ENCODE results near the gene ATP8B3. TPM values are rescaled to one million over a fixed set of nuclear protein-coding genes. Genes with fewer than 3 reads are reported as not detected.

The ATP8B3 gene
- total and polyA plus RNA-seq, 2 of the 13 experiments (the other 11 are each of a cell fraction or from before 2014, with no cell fraction given), result 2.6 to 5.9 TPM

- ChIA-PET POLR2A (no interaction called here), CTCF (ENCODE audit: low intra/inter-chr PET ratio, low total read pairs) (no interaction called here)
- Histone ChIP-seq H4K20me1 (ENCODE audit: insufficient read depth, low read length) (no peaks in the 10 kb centered on the region), H3K4me3 (replicated peaks in 1 of 3; ENCODE audit: insufficient read depth in 1 of 3, low read depth in 2 of 3, low read length in 3 of 3) (no peak overlapping the region), H3K27ac (ENCODE audit: extremely low read length, insufficient read depth, low read length) (no peak overlapping the region), H3K4me1 (ENCODE audit: insufficient read depth, low read length) (no peaks in the 10 kb centered on the region), H2AFZ (ENCODE audit: low read length) (no peak overlapping the region), H3K9me3 (ENCODE audit: low read length) (no peaks in the 10 kb centered on the region), H3K36me3 (replicated peaks in 1 of 2; ENCODE audit: control insufficient read depth in 1 of 2, insufficient read depth in 2 of 2, low read length in 2 of 2) (peaks cover 25 to 37% of the 10 kb centered on the region in 2 experiments; a peak in 4 of 5 replicates), H3K79me2 (ENCODE audit: insufficient read depth, low read length) (no peaks in the 10 kb centered on the region), H3K9ac (ENCODE audit: insufficient read depth, low read depth, low read length) (no peak overlapping the region), H3K4me2 (ENCODE audit: low read depth, low read length) (no peak overlapping the region), H3K27me3 (ENCODE audit: control insufficient read depth in 1 of 2, insufficient read depth in 2 of 2, low read length in 2 of 2) (no peaks in the 10 kb centered on the region)
- 98% methylated on average over 14 of the region's 14 CpGs for WGBS (ENCODE audit: low lambda C conversion rate)
- FAIRE-seq (no peak), ATAC-seq (no peak), DNase-seq (ENCODE audit: low spot score) (no peak)
- in situ Hi-C loops (cut with HindIII; ENCODE audit: extremely low pct_ligation_motif_present, low pct_unique_long_range_greater_than_20kb), result loop anchor here (5.0 kb wide), 1 partner anchor 47 kb away; no protein-coding TSS in a partner anchor
- TF ChIP-seq SMAD1 (CRISPR knock-in tag; IDR thresholded peaks at IDR 0.05; ENCODE audit: borderline replicate concordance, low read depth), result no peak
- TF ChIP-seq MBD4 (IDR thresholded peaks at IDR 0.05; ENCODE audit: borderline replicate concordance, low read length), result no peak
- TF ChIP-seq ZBTB21 (CRISPR knock-in tag; IDR thresholded peaks at IDR 0.05), result no peak
- TF ChIP-seq PCBP2 (optimal IDR thresholded peaks at IDR 0.05; ENCODE audit: low read depth, low read length, poor library complexity, severe bottlenecking), result no peak
- TF ChIP-seq DZIP1 (CRISPR knock-in tag; IDR thresholded peaks at IDR 0.05), result no peak
- no peak for TF ChIP-seq FOXP1 (IDR thresholded peaks at IDR 0.05)
- no peak for TF ChIP-seq FOXP1 (CRISPR knock-in tag; IDR thresholded peaks at IDR 0.05)
- TF ChIP-seq TBX3 (IDR thresholded peaks at IDR 0.05; ENCODE audit: borderline replicate concordance), result no peak
- no peak for TF ChIP-seq TARDBP (CRISPR knock-in tag; IDR thresholded peaks at IDR 0.05)
- TF ChIP-seq TAF1 (CRISPR knock-in tag; IDR thresholded peaks at IDR 0.05), result no peak
- no peak for TF ChIP-seq HIC2 (CRISPR knock-in tag; IDR thresholded peaks at IDR 0.05; ENCODE audit: low read depth)
- no peak for TF ChIP-seq NR2C2 (CRISPR knock-in tag; IDR thresholded peaks at IDR 0.05; ENCODE audit: borderline replicate concordance)
- no peak for TF ChIP-seq FOXC1 (CRISPR knock-in tag; IDR thresholded peaks at IDR 0.05; ENCODE audit: borderline replicate concordance)
- no peak for TF ChIP-seq TFDP1 (CRISPR knock-in tag; IDR thresholded peaks at IDR 0.05; ENCODE audit: borderline replicate concordance)
- no peak for TF ChIP-seq RAD21 (CRISPR knock-in tag; IDR thresholded peaks at IDR 0.05)
- no peak for TF ChIP-seq KAT8 (CRISPR knock-in tag; IDR thresholded peaks at IDR 0.05)
- intact Hi-C loops (cut with micrococcal nuclease; ENCODE audit: unreplicated experiment), result no loop called here
- no TSS peak for BruUV-seq (replicated peaks)
Measured at GRCh38 chr19:1824252-1824622, 12.2 kb upstream of the ATP8B3 start.
